Activated T-helper 1 cell treated with anti-CD3 and anti-CD28 coated beads, Interleukin-2, amount 50 U/mL, for 16 hours (primary cell): ENCODE measurements around the gene NIF3L1.
"Not testable (repeated sequence)": the region's sequence is repeated elsewhere in the genome, so short reads cannot be mapped to it uniquely, and the experiment has no call there.

Experiments used
- DNase-seq, 2 donors: peaks; one replicate each; pipeline ENCODE4 v3.0.0-alpha.2; 2020; ENCODE audit warnings: low read depth in 1 of 2, low spot score in 1 of 2

NIF3L1 gene

DNA sequence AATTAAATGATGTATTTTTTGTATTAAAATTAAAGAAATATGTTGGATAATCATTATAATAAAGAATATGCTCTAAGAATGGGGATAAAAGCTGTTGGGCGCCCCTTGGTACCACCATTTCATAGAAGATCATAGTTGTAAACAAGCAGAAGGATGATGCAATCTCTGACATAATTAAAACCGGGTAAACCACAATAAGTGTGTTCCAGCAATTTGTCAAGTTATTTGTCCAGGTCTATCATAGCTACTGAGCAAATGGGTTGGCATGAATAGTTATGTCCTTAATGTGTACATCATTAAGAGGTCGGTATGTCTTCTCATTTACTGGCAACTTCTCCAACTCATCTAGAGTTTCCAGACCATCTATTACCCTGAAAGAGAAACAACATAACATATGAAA, 18.0 kb upstream of the NIF3L1 start:
- no peak for DNase-seq

DNA sequence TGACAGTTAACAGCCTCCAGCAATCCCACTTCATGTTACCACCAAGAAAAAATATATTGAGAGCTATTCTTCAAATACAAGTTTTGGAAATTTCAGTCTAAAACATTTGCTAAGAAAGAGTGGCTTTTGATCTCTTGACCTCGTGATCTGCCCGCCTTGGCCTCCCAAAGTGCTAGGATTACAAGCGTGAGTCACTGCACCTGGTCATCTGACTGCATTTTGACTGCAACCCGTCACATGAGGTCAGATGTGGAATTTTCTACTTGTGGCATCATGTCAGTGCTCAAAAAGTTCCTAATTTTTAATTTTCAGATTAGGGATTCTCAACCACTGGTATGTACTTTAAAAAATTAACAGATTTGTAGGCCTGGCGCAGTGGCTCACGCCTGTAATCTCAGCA, 15.6 kb upstream of the NIF3L1 start:
- DNase-seq, result no peak

- no peak for DNase-seq
Measured at GRCh38 chr2:200877443-200877842, 11.7 kb upstream of the NIF3L1 start.

DNA sequence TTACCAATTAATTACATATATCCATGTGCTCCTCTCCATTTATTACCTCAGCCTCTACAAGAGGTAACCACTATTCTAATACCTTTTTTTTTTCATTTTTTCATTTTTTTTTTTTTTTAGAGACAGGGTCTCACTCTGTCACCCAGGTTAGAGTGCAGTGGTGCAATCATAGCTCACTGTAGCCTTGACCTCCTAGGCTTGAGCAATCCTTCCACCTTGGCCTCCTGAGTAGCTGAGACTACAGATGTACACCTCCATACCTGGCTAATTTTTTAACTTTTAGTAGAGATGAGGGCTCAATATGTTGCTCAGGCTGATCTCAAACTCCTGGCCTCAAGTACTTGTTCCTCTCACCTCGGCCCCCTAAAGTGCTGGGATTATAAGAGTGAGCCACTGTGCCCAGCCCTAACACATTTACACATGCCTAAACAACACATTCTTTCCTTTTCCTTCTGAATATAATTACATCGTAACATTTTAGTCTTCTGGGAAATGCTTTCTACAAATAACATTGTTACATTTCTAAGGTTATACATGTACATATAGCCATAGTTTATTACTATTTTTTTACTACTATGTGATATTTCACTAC, 10.8 kb upstream of the NIF3L1 start:
- DNase-seq, result no peak

- DNase-seq, result not testable (repeated sequence)
Measured at GRCh38 chr2:200881715-200882249, 7.4 kb upstream of the NIF3L1 start.

DNA sequence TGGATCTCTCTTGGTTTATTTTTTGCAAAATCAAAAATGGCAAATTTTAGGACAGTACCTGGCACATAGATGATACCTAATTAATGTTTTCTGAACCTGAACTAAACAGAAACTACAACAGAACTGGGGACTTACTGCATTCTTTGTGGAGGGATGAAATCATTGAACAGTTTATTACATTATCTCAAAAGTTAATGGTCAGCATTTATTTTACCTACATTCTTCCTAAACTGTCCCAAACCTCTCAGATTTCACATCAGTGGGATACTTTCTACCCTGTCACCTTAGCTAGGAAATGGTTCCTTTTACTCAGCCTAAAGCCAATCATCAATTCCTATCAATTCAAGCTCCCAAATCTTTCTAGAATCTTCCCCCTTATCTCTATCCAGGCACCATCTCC, 10.3 kb downstream of the NIF3L1 start:
- no peak for DNase-seq

GRCh38 chr2:200901459-200902072, 12.4 kb downstream of the NIF3L1 start:
- DNase-seq, result peak in 1 of 2 donors; percentile 47

DNA sequence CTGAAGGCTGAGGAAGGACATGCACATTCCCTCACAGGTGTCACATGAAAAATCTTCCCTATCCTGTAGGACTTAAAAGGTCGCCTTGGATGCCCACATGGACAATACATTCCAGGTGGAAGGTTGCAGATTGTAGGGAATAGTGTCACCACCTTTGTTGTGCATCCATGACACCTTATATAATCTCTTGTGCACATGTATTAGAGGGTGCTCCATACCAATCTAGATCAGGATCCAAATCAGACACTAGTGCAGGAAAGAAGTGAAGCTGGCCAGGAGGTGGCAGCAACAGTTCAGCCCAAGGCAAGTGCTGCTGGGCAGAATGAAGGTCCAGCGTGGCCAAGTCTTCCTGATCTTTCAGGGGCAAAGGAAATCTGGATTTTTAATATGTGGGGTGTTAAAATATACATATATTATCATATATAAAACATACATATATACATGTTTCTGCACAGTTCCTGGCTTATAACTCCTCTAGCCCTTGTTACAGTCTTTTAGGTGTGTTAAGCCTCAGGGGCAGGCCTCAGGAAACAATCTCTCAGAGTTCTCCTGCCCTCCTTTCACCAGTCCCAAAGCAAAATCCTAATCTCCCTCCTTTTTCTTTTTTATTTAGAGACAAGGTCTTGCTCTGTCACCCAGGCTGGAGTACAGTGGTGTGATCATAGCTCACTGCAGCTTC, 16.6 kb downstream of the NIF3L1 start:
- DNase-seq, result peak in 1 of 2 donors; percentile 17

DNA sequence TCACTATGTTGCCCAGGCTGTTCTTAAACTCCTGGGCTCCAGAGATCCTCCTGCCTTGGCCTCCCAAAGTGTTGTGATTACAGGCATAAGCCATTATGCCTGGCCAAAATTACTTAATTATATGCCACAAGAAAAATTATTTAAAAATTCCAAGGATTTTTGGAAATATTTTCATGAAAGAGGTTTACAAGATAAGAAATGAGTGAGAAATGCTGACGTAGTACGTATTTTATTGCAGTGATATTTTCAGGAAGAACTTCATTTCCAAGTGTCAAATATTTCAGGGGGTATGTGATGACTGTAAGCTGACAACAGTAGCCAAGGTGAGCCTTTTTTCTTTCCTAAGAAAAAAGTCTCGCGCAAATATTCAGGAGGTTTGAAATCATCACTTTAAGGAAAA, 20.8 kb downstream of the NIF3L1 start:
- no peak for DNase-seq

DNA sequence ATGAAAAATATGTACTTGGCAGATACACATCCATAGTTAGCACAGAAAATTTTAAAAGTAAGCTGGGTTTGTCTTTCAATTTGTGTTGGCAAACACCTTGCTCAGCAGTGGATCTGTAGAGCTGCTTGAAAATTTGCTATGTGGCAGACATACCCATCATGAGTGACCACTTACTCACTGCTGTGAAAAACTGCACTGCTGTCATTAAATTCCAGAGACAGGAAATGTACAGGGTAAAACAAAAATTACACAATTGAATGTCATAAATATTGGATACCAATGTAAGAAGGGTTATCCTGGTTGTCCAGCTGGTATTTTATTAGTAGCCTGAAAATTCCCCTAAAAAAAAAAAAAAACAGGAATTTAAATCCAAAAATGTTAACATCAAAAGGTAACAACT, 24.5 kb downstream of the NIF3L1 start:
- no peak for DNase-seq

DNA sequence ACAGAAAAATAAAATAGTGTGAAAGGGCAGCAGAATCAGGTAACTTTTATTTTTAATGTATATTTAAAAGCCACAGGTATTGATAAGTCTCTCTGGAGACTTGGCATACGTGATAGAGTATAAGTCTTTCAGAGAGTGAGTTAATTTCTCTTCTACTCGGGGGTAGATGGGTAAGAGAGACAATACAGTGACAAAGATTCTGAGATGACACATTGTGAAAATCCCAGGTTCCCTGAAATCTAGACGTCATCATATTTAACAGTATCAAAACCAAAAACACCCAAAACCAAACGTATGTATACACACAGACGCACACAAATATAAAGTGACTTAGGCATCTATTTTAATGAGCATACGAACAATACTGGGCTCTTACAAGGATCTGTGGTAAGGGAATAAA, 33.3 kb downstream of the NIF3L1 start:
- no peak for DNase-seq

DNA sequence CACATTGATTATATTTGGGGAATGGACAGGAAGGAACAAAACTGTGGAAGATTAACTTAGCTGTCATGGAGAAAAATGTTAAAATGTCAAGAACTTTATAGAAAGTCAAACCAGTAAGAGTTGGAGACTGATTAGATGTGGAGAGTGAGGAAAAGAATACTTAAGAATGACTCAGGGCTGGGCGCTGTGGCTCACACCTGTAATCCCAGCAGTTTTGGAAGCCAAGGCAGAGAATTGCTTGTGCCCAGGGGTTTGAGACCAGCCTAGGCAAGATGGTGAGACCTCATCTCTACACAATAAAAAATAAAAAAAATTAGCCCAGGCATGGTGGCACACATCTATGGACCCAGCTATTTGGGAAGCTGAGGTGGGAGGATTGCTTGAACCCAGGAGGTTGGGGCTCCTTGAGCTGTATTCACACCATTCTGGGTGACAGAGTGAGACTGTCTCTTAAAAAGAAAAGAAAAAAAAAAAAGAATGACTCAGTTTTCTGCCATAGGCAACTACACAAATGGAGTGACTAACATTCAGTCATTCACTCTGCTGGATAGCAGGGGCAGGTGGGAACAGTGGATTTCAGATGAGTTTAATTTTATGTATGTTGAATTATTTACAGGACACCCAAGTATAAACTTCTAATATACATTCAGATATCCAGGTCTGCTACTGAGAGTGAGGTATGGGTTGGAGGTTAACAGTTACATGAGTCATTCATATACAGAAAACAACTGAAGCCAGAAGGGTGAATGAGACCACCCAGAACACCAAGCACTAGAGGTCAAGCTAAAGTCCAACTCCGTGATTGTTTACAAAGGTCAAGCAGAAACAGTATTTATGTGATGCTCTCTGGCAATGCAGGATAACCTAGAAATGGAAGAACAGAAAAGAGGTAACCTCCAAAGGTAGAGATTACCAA, 40.4 kb downstream of the NIF3L1 start:
- no peak for DNase-seq

- DNase-seq, result no peak
Measured at GRCh38 chr2:200930947-200931626, 41.9 kb downstream of the NIF3L1 start.

GRCh38 chr2:200939832-200940231, 50.7 kb downstream of the NIF3L1 start:
- no peak for DNase-seq

- no peak for DNase-seq
Measured at GRCh38 chr2:200943527-200944105, 54.4 kb downstream of the NIF3L1 start.

DNA sequence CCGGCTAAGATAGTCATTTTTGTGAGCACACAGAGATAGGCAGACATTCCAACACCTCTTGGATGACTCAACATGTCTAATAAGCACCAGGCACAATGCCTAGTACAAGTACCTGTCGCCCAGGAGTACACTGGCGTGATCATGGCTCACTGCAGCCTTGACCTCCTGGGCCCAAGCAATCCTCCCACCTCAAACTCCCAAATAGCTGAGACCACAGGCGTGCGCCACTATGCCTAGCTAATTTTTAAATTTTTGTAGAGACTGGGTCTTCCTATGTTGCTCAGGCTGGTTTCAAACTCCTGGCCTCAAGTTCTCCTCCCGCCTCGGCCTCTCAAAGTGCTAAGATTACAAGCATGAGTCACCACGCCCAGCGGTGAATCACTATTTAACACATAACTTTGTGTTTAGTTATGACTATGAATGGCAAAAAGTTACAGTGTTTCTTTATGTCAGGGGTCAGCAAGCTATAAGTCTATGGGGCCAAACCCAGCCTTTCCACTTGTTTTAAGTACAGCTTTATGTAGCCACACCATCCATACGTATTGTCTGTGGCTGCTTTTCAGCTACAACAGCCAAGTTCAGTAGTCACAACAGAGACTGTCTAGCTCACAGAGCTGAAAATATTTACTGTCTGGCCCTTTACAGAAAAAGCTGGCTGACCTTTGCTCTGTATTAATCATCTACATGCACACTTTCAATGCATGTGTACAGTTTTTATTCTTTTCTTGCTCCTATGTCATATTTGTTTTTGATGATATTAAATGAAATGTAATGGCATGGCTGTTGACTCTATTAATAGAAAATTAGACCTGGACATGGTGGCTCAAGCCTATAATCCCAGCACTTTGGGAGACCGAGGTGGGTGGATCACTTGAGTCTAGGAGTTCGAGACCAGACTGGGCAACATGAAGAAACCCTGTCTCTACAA, 55.6 kb downstream of the NIF3L1 start:
- DNase-seq, result peak in 1 of 2 donors; percentile 20

- no peak for DNase-seq
Measured at GRCh38 chr2:200945395-200945729, 56.2 kb downstream of the NIF3L1 start.

DNA sequence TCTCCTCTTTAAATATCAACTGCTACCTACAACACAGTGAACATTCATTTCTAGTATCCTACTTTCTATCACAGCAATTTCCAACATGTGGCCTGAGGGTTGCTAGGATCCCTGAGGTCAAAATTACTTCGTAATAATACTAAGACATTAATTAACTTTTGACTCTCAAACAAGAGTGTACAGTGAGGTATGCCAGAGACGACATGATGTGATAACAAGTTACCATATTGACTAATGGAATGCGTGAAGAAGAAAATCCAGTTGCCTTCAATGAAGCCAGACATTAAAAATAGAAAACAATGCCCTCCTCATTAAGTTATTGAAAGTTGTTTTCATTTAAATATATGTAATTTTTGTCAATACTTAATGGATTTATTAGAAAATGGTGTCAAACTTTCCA, 61.2 kb downstream of the NIF3L1 start:
- no peak for DNase-seq
